ENCODE data around the gene CSMD2. TPM values are rescaled to one million over a fixed set of nuclear protein-coding genes. Genes with fewer than 3 reads are reported as not detected.

CSMD2 gene
- total RNA-seq, 2 experiments from 2014 or later: not detected

- peaks cover 27% of the 10 kb centered on the region for H3K27me3 Mint-ChIP-seq
Measured at GRCh38 chr1:33823830-33824229, 341.2 kb downstream of the CSMD2 start.

GRCh38 chr1:33823401-33823800 lies 341.6 kb downstream of the CSMD2 start:
- Mint-ChIP-seq H3K9me3 (no peaks in the 10 kb centered on the region), H3K36me3 (ENCODE audit: low read depth) (no peaks in the 10 kb centered on the region), H3K4me1 (ENCODE audit: low read depth) (no peaks in the 10 kb centered on the region), H3K4me3 (no peak overlapping the region), H3K27ac (no peak overlapping the region), H3K27me3 (peaks cover 27% of the 10 kb centered on the region)
- Histone ChIP-seq H3K4me3 (ENCODE audit: low read length) (no peak overlapping the region), H3K4me1 (ENCODE audit: insufficient read depth, low read length) (no peaks in the 10 kb centered on the region), H3K9me3 (ENCODE audit: control insufficient read depth in 1 of 2, insufficient read depth in 1 of 2, low read length in 2 of 2) (peaks cover 0 to 14% of the 10 kb centered on the region in 2 experiments), H3K27ac (ENCODE audit: low read depth in 1 of 2, low read length in 2 of 2) (no peak overlapping the region), H3K27me3 (ENCODE audit: control insufficient read depth in 1 of 2, insufficient read depth in 2 of 2, low read length in 2 of 2) (peaks cover 2 to 4% of the 10 kb centered on the region in 2 experiments), H3K36me3 (ENCODE audit: insufficient read depth, low read length) (no peaks in the 10 kb centered on the region)
- intact Hi-C loops (cut with DNase I, micrococcal nuclease): no loop called here
- TF ChIP-seq CTCF (IDR thresholded peaks at IDR 0.05): no peak
- POLR2A ChIA-PET: no interaction called here
- DNase-seq: no peak
- CTCF ChIA-PET: no interaction called here
- ATAC-seq (ENCODE audit: poor library complexity): no peak

More at GRCh38 chr1:33823830-33824229, 341.2 kb downstream of the CSMD2 start:
- intact Hi-C loops (cut with DNase I, micrococcal nuclease): no loop called here
- Histone ChIP-seq H3K27me3 (ENCODE audit: control insufficient read depth in 1 of 2, insufficient read depth in 2 of 2, low read length in 2 of 2) (peaks cover 2 to 4% of the 10 kb centered on the region in 2 experiments), H3K4me1 (ENCODE audit: insufficient read depth, low read length) (no peaks in the 10 kb centered on the region), H3K9me3 (ENCODE audit: control insufficient read depth in 1 of 2, insufficient read depth in 1 of 2, low read length in 2 of 2) (peaks cover 0 to 15% of the 10 kb centered on the region in 2 experiments), H3K4me3 (ENCODE audit: low read length) (no peak overlapping the region), H3K36me3 (ENCODE audit: insufficient read depth, low read length) (no peaks in the 10 kb centered on the region), H3K27ac (ENCODE audit: low read depth in 1 of 2, low read length in 2 of 2) (no peak overlapping the region)
- Mint-ChIP-seq H3K9me3 (no peaks in the 10 kb centered on the region), H3K36me3 (ENCODE audit: low read depth) (no peaks in the 10 kb centered on the region), H3K27ac (no peak overlapping the region), H3K4me1 (ENCODE audit: low read depth) (no peaks in the 10 kb centered on the region), H3K4me3 (no peak overlapping the region)
- CTCF ChIA-PET: no interaction called here
- TF ChIP-seq CTCF (IDR thresholded peaks at IDR 0.05): no peak
- no peak for ATAC-seq (ENCODE audit: poor library complexity)
- no peak for DNase-seq
- POLR2A ChIA-PET: no interaction called here

- no peak for ATAC-seq (ENCODE audit: poor library complexity)
- CTCF ChIA-PET: no interaction called here
- POLR2A ChIA-PET: no interaction called here
Measured at GRCh38 chr1:33822396-33822795, 342.6 kb downstream of the CSMD2 start.

More at GRCh38 chr1:33822396-33822795, 342.6 kb downstream of the CSMD2 start:
- H3K27ac Mint-ChIP-seq: no peak overlapping the region
- peaks cover 25% of the 10 kb centered on the region for H3K27me3 Mint-ChIP-seq
- Histone ChIP-seq H3K27me3 (ENCODE audit: control insufficient read depth in 1 of 2, insufficient read depth in 2 of 2, low read length in 2 of 2) (no peaks in the 10 kb centered on the region), H3K4me1 (ENCODE audit: insufficient read depth, low read length) (no peaks in the 10 kb centered on the region), H3K27ac (ENCODE audit: low read depth in 1 of 2, low read length in 2 of 2) (no peak overlapping the region), H3K9me3 (ENCODE audit: control insufficient read depth in 1 of 2, insufficient read depth in 1 of 2, low read length in 2 of 2) (peaks cover 0 to 11% of the 10 kb centered on the region in 2 experiments), H3K4me3 (ENCODE audit: low read length) (no peak overlapping the region), H3K36me3 (ENCODE audit: insufficient read depth, low read length) (no peaks in the 10 kb centered on the region)
- no peaks in the 10 kb centered on the region for H3K9me3 Mint-ChIP-seq
- no peak overlapping the region for H3K4me3 Mint-ChIP-seq
- intact Hi-C loops (cut with DNase I, micrococcal nuclease): no loop called here
- TF ChIP-seq CTCF (IDR thresholded peaks at IDR 0.05): no peak
- DNase-seq: no peak
- no peaks in the 10 kb centered on the region for H3K36me3 Mint-ChIP-seq (ENCODE audit: low read depth)
- no peaks in the 10 kb centered on the region for H3K4me1 Mint-ChIP-seq (ENCODE audit: low read depth)

Data from CD4-positive, alpha-beta T cell (primary cell).